HCT116 (cell line): ENCODE results near the gene RPL12.

ENCODE experiments used
- CEBPB ChIP-seq: IDR thresholded peaks from 2 replicates; pipeline ENCODE4 v1.6.1; 2012; ENCODE audit warnings: low read depth
- EZH2 ChIP-seq: fragments of 200-600 bp; sonication (generic); IDR thresholded peaks from 2 replicates; pipeline ENCODE4 v1.6.1; 2017; ENCODE audit warnings: antibody characterized with exemption, mixed run types
- EZH2phosphoT487 ChIP-seq: fragments of 200-600 bp; IDR thresholded peaks from 2 replicates; pipeline ENCODE4 v1.6.1; 2018; ENCODE audit warnings: antibody characterized with exemption, borderline replicate concordance
- MAX ChIP-seq: IDR thresholded peaks from 2 replicates; pipeline ENCODE4 v1.6.1; 2012
- POLR2A ChIP-seq: IDR thresholded peaks from 2 replicates; pipeline ENCODE4 v1.7.0; 2011; ENCODE audit warnings: borderline replicate concordance; ENCODE audit not compliant: insufficient read depth, insufficient read length; ENCODE audit errors: extremely low read depth
- POLR2AphosphoS5 ChIP-seq: IDR thresholded peaks from 2 replicates; pipeline ENCODE4 v1.6.1; 2011; ENCODE audit warnings: mild to moderate bottlenecking, low read depth, low read length, moderate library complexity
- SP1 ChIP-seq: IDR thresholded peaks from 2 replicates; pipeline ENCODE4 v1.6.1; 2012; ENCODE audit warnings: low read depth
- ZNF274 ChIP-seq: fragments of 200-500 bp; sonication (Bioruptor generic); IDR thresholded peaks from 2 replicates; pipeline ENCODE4 v1.6.1; 2014; ENCODE audit warnings: mild to moderate bottlenecking, low read depth, low read length, inconsistent platforms
- TF ChIP-seq, protein P1 (sequence below), 3 experiments: fragments of 200-600 bp in 1 of 3; sonication (generic) in 1 of 3; IDR thresholded peaks in 2 of 3; conservative IDR thresholded peaks in 1 of 3; 2 replicates each; pipeline ENCODE4 v1.5.1; 2012 to 2017; ENCODE audit warnings: low read depth in 2 of 3, low read length in 2 of 3, antibody characterized with exemption in 1 of 3, borderline replicate concordance in 1 of 3, control low read depth in 1 of 3, mild to moderate bottlenecking in 1 of 3, mixed read lengths in 1 of 3, mixed run types in 1 of 3, moderate library complexity in 1 of 3; ENCODE audit not compliant: insufficient read depth in 1 of 3

- TF ChIP-seq, protein P1, sequence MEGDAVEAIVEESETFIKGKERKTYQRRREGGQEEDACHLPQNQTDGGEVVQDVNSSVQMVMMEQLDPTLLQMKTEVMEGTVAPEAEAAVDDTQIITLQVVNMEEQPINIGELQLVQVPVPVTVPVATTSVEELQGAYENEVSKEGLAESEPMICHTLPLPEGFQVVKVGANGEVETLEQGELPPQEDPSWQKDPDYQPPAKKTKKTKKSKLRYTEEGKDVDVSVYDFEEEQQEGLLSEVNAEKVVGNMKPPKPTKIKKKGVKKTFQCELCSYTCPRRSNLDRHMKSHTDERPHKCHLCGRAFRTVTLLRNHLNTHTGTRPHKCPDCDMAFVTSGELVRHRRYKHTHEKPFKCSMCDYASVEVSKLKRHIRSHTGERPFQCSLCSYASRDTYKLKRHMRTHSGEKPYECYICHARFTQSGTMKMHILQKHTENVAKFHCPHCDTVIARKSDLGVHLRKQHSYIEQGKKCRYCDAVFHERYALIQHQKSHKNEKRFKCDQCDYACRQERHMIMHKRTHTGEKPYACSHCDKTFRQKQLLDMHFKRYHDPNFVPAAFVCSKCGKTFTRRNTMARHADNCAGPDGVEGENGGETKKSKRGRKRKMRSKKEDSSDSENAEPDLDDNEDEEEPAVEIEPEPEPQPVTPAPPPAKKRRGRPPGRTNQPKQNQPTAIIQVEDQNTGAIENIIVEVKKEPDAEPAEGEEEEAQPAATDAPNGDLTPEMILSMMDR (IDR thresholded peaks at IDR 0.05 in 2 of 3, conservative IDR thresholded peaks at IDR 0.05 in 1 of 3; ENCODE audit: borderline replicate concordance in 1 of 3, insufficient read depth in 1 of 3, low read depth in 2 of 3, low read length in 2 of 3) = no peak
- no peak for TF ChIP-seq EZH2
- TF ChIP-seq POLR2AphosphoS5 = no peak
- TF ChIP-seq CEBPB = no peak
- TF ChIP-seq POLR2A = no peak
- TF ChIP-seq EZH2phosphoT487 = no peak
- TF ChIP-seq SP1 = no peak
- no peak for TF ChIP-seq MAX
- no peak for TF ChIP-seq ZNF274
Measured at GRCh38 chr9:127457191-127457878, 6.1 kb upstream of the RPL12 start.
